ENCODE measurements around the gene MYH14.

MYH14 gene

DNA sequence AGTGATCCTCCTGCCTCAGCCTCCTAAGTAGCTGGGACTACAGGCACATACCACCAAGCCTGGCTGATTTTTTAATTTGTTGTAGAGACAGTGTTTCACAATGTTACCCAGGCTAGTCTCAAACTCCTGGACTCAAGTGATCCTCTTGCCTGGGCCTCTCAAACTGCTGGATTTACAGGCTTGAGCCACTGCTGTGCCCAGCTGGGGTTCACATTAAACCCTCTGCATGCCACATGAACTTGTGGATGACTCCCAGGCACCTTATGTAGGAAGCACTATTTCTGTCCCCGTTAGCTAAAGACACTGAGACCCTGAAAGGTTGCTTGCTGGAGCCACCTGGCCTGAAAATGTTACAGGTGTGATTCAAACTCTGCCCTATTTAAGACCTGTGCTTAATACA is 10.5 kb downstream of the MYH14 start:
- DNase-seq (ENCODE audit: low spot score): no peak
- TF ChIP-seq, protein P1, sequence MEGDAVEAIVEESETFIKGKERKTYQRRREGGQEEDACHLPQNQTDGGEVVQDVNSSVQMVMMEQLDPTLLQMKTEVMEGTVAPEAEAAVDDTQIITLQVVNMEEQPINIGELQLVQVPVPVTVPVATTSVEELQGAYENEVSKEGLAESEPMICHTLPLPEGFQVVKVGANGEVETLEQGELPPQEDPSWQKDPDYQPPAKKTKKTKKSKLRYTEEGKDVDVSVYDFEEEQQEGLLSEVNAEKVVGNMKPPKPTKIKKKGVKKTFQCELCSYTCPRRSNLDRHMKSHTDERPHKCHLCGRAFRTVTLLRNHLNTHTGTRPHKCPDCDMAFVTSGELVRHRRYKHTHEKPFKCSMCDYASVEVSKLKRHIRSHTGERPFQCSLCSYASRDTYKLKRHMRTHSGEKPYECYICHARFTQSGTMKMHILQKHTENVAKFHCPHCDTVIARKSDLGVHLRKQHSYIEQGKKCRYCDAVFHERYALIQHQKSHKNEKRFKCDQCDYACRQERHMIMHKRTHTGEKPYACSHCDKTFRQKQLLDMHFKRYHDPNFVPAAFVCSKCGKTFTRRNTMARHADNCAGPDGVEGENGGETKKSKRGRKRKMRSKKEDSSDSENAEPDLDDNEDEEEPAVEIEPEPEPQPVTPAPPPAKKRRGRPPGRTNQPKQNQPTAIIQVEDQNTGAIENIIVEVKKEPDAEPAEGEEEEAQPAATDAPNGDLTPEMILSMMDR (IDR thresholded peaks at IDR 0.05; ENCODE audit: borderline replicate concordance, control extremely low read depth, extremely low read depth, insufficient read depth, missing control alignments): no peak
- in situ Hi-C loops (cut with MboI; ENCODE audit: low sequenced_read_pairs, unreplicated experiment): no loop called here

DNA sequence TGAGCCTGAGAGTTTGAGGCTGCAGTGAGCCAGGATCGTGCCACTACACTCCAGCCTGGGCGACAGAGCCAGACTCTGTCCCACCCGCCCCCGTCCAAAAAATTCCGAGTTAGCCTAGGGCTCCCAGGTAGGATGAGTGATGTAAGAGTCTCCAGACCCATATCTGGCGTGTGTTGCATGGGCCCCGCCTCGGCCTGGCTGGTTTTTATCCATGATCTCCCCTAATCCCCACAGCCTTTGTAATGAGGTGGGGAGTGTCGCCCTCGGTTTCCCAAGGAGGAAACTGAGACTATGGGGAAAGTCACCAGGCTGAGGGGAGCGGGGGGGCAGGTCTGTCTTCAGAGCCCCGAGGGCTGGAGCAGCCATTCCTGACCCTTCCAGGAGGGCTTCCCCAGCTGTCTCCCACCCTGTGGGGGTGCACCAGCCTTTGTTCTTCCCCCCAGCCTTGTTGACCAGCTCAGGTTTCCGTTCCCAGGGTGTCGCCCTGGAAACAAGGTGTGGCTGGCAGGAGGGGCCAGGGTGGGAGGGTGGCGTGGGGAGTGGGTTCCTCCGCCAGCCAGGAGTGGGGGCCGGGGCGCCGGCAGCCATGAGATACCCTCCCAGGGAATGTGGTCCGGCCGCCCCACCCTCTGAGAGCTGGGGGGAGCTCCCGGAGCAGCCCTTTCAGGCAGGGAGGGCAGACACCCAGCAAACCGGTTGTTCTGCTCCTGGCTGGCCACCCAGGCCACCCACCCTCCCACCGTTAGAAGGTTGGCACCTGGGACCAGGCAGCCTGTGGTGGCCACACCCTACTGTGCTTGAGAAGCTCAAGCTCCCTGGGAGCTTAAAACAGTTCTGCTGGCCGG is 11.5 kb downstream of the MYH14 start:
- no peak for DNase-seq (ENCODE audit: low spot score)
- TF ChIP-seq, protein P1 (IDR thresholded peaks at IDR 0.05; ENCODE audit: borderline replicate concordance, control extremely low read depth, extremely low read depth, insufficient read depth, missing control alignments): no peak
- in situ Hi-C loops (cut with MboI; ENCODE audit: low sequenced_read_pairs, unreplicated experiment): no loop called here

DNA sequence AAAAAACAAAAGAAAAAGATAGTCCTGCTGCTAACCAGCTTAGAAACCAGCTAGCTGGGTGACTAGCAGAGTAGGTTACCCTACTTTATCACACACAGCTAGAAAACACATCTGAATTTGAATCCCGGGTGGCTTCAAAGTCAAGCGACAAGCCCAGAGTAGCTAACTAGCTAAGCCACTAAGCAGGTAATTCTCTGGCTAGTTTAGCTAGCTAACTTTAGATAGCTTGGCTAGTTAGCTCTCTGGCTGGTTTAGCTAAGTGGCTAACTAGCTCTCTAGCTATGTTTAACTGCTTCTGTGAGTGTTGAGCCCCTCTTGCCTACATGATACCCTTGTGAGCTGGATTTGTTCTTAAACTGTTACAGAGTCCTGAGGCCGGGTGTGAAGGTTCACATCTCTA is 12.4 kb downstream of the MYH14 start:
- TF ChIP-seq, protein P1 (IDR thresholded peaks at IDR 0.05; ENCODE audit: borderline replicate concordance, control extremely low read depth, extremely low read depth, insufficient read depth, missing control alignments): no peak
- no peak for DNase-seq (ENCODE audit: low spot score)
- in situ Hi-C loops (cut with MboI; ENCODE audit: low sequenced_read_pairs, unreplicated experiment): no loop called here

DNA sequence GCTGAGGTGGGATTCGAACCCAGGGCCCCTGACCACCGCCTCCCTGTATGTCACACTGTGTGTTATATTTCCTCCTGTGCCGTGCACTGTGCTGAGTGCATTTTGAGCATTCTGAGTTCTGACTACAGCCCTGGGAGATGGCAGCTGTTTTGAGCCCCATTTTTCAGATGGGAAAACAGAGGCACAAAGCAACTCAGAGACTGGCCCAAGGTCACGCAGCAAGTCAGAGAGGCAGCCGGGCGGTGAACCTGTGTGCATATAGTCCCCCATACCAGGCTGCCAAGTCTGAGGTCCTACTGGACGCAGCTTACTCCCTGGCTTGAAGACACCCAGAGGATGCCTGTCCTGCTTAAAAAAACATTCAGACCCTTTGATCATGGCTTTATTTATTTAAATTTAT is 17.7 kb downstream of the MYH14 start:
- no peak for DNase-seq (ENCODE audit: low spot score)
- in situ Hi-C loops (cut with MboI; ENCODE audit: low sequenced_read_pairs, unreplicated experiment): no loop called here
- TF ChIP-seq, protein P1 (IDR thresholded peaks at IDR 0.05; ENCODE audit: borderline replicate concordance, control extremely low read depth, extremely low read depth, insufficient read depth, missing control alignments): no peak

DNA sequence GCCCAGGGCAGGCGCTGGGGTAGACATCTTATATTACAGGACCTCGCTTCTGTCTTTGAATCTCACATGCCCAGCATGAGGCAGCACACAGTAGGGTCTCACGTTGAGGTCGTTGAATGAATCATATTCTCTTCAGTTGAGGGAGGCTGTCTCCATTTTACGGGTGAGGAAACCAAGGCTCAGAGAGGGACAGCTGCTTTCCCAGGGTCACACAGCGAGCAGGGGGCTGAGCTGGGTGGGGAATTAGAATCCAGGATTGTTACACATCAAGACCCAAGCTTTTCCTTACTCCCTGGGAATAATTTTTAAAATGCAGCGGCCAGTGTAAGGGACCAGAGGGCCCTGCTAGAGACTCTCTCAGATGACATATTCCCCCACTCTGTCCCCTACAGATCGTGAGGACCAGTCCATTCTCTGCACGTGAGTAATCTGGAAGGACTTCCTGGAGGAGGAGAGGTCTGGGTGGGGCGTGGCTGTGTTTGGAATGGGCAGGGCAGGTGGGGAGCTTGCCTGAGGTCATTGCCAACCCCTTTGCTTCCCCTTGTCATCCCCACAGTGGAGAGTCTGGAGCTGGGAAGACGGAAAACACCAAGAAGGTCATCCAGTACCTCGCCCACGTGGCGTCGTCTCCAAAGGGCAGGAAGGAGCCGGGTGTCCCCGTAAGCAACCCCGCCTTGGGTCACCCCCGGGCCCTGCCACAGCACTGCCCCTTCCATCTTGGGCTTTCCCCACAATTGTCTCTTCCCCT is 19.4 kb downstream of the MYH14 start:
- in situ Hi-C loops (cut with MboI; ENCODE audit: low sequenced_read_pairs, unreplicated experiment): no loop called here
- TF ChIP-seq, protein P1 (IDR thresholded peaks at IDR 0.05; ENCODE audit: borderline replicate concordance, control extremely low read depth, extremely low read depth, insufficient read depth, missing control alignments): no peak
- no peak for DNase-seq (ENCODE audit: low spot score)

DNA sequence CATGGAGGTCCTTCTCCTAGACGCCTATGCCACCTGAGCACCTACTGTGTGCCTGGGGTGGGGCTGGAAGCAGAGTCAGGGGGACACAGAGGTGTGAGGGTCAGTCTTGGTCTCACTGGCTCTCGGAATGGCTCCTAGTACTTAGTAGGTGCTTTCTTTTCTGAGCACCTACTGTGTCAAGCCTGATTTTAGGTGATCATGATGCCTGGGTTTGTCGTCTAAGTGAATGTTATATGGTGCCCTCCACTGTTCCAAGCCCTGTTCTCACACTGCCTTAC is 20.0 kb downstream of the MYH14 start:
- DNase-seq (ENCODE audit: low spot score): no peak
- in situ Hi-C loops (cut with MboI; ENCODE audit: low sequenced_read_pairs, unreplicated experiment): no loop called here
- TF ChIP-seq, protein P1 (IDR thresholded peaks at IDR 0.05; ENCODE audit: borderline replicate concordance, control extremely low read depth, extremely low read depth, insufficient read depth, missing control alignments): no peak

Data from GM13976 (cell line).